Heart right ventricle (tissue), 16 donors: ENCODE results near the gene ALPP. TPM values are rescaled to one million over a fixed set of nuclear protein-coding genes. Genes with fewer than 3 reads are reported as not detected.
"Not testable (repeated sequence)": the region's sequence is repeated elsewhere in the genome, so short reads cannot be mapped to it uniquely, and the experiment has no call there.

Source experiments
- ATAC-seq, 8 donors: fragments of 200-7000 bp; cut with Tn5 transposase; one replicate each; pipeline ENCODE4 v1.9.1; 2020; ENCODE audit warnings: mild to moderate bottlenecking in 8 of 8, moderate library complexity in 8 of 8, moderate number of reproducible peaks in 1 of 8
- DNase-seq, 2 donors: peaks; one replicate each; pipeline ENCODE4 v3.0.0-alpha.2; 2020
- H3K27ac ChIP-seq, 10 donors: fragments of 200-600 bp; sonication (generic) in 2 of 10; one replicate each; pipeline versions ENCODE4 v1.5.0 to v1.8.0; 2020 to 2022; ENCODE audit warnings: mild to moderate bottlenecking in 3 of 10
- H3K27me3 ChIP-seq, 7 donors: fragments of 200-600 bp; one replicate each; pipeline ENCODE4 v1.8.0; 2021 to 2022; ENCODE audit warnings: mild to moderate bottlenecking in 2 of 7
- H3K36me3 ChIP-seq, 9 donors: fragments of 200-600 bp; sonication (generic) in 1 of 9; one replicate each; pipeline versions ENCODE4 v1.5.0 to v1.8.0; 2020 to 2022; ENCODE audit warnings: mild to moderate bottlenecking in 2 of 9
- H3K4me1 ChIP-seq, 9 donors: fragments of 200-600 bp; sonication (generic) in 1 of 9; one replicate each; pipeline versions ENCODE4 v1.5.0 to v1.8.0; 2020 to 2022; ENCODE audit warnings: mild to moderate bottlenecking in 4 of 9
- H3K4me3 ChIP-seq, 10 donors: fragments of 200-600 bp; sonication (generic) in 2 of 10; one replicate each; pipeline versions ENCODE4 v1.5.0 to v1.8.0; 2020 to 2022; ENCODE audit warnings: mild to moderate bottlenecking in 7 of 10, moderate library complexity in 2 of 10
- H3K9me3 ChIP-seq, 11 donors: fragments of 200-600 bp in 10 of 11; sonication (generic) in 2 of 11; one replicate each; pipeline versions ENCODE4 v1.5.0 to v1.8.0; 2013 to 2022; ENCODE audit warnings: mild to moderate bottlenecking in 2 of 11, control low read depth in 1 of 11, moderate library complexity in 1 of 11
- CTCF ChIP-seq, 9 donors: fragments of 200-600 bp; sonication (generic) in 2 of 9; IDR thresholded peaks; one replicate each; pipeline versions ENCODE4 v1.5.0 to v1.8.0; 2021 to 2022; ENCODE audit warnings: antibody characterized with exemption in 9 of 9, mild to moderate bottlenecking in 5 of 9, moderate library complexity in 1 of 9
- WGBS, 2 donors: extraction: QIAGEN DNeasy Blood & Tissue Kit; methylation state at CpG; one replicate each; pipeline ENCODE4 v1.1.7; 2013; ENCODE audit warnings: inconsistent platforms in 1 of 2; 5-methylcytosine and 5-hydroxymethylcytosine counted together
- intact Hi-C, 10 donors: fragments of 100-400 bp; cut with DNase I; formaldehyde crosslinking; loops; one replicate each; pipeline versions ENCODE4 v1.11.1 to v1.14.2; 2022
- polyA plus RNA-seq, 2 donors: library from polyadenylated mRNA; stranded (reverse); fragments of 200-250 nt; gene quantifications; one replicate each; pipeline ENCODE4 v1.2.3, GENCODE V29; 2013
- total RNA-seq, 10 donors: library from RNA; stranded (reverse); fragmentation: NEBNext Ultra II Directional in 3 of 10; extraction: Animal tissue kit (Norgen Biotek cat#: 25700) in 3 of 10; gene quantifications; one replicate each; pipeline versions ENCODE4 v1.2.1 to v1.2.4, GENCODE V29; 2021 to 2023
- donor health status: Arrhythmogenic right ventricular cardiomyopathy.
- donor health status: ischemic (EF 13 %, LVEDD 7.1; RV severe dilation, severe dysfunction).
- donor health status: healthy with polysubstance abuse.
- donor health status: DM: no; HTN: yes; CAD: no.
- donor health status: DM: no; HTN: no; CAD: no.
- donor health status: ischemic (EF 25% LVEDD 6.9; RV normal size, moderate dysfunction).
- donor health status: ischemic (EF 25% LVEDD 5.7; RV mildly dilated, moderate dysfunction).
- donor health status: healthy.
- donor health status: DM: yes; HTN: yes; CAD: no.
- donor health status: Ischemic cardiomyopathy.
- donor health status: ischemic (EF 35%, LVEDD 5.7; RV mildly dilated, moderate dysfunction).
- donor health status: nonischemic (EF 11% LVEDD 7.7; RV severe dilation, severe dysfunction).
- donor health status: DM: yes; HTN: yes; CAD: no.
- donor health status: PGD.
- donor health status: ischemic (EF 29% LVEDD 5.4; RV normal size, mild dysfunction).
- donor health status: nonischemic (EF 23%, LVEDD 6.1; RV moderate dilation, normal function).

The ALPP gene
- total and polyA plus RNA-seq, 12 donors = not detected

GRCh38 chr2:232377319-232377718, 1.2 kb upstream of the ALPP start:
- no peaks in the 10 kb centered on the region for H3K4me1 ChIP-seq
- H3K4me3 ChIP-seq = no peak overlapping the region
- no peak overlapping the region for H3K27ac ChIP-seq
- no peak for DNase-seq
- no peak for ATAC-seq
- no peaks in the 10 kb centered on the region for H3K9me3 ChIP-seq
- WGBS, 2 donors = 89 to 90% methylated on average over 7 of the region's 7 CpGs
- H3K36me3 ChIP-seq = no peaks in the 10 kb centered on the region
- intact Hi-C loops = no loop called here
- H3K27me3 ChIP-seq = peaks cover 5 to 74% (median 27%) of the 10 kb centered on the region in 7 donors
- no peak for TF ChIP-seq CTCF (IDR thresholded peaks at IDR 0.05)

- Histone ChIP-seq H3K4me3 (no peak overlapping the region), H3K27me3 (peaks cover 5 to 78% (median 33%) of the 10 kb centered on the region in 7 donors), H3K36me3 (no peaks in the 10 kb centered on the region), H3K27ac (no peak overlapping the region), H3K4me1 (no peaks in the 10 kb centered on the region), H3K9me3 (no peaks in the 10 kb centered on the region)
- no peak for TF ChIP-seq CTCF (IDR thresholded peaks at IDR 0.05)
- DNase-seq (no peak), ATAC-seq (no peak)
- WGBS, 2 donors = 77 to 80% methylated on average over 17 of the region's 17 CpGs
- intact Hi-C loops = no loop called here
Observed at GRCh38 chr2:232377841-232378734, 463 bp upstream of the ALPP start.

- 86 to 87% methylated on average over 34 to 38 of the region's 41 CpGs for WGBS, 2 donors
- H3K4me1 ChIP-seq, H3K27ac ChIP-seq, H3K4me3 ChIP-seq, DNase-seq, intact Hi-C loops, H3K36me3 ChIP-seq, H3K9me3 ChIP-seq: not testable (repeated sequence)
- ATAC-seq = peak in 2 of 8 donors; percentile 11 to 25
- peaks cover 5 to 87% (median 51%) of the 10 kb centered on the region in 7 donors for H3K27me3 ChIP-seq
Observed at GRCh38 chr2:232379610-232380590, 1.3 kb downstream of the ALPP start.

GRCh38 chr2:232381204-232382031, 2.9 kb downstream of the ALPP start:
- H3K27ac ChIP-seq, H3K9me3 ChIP-seq, H3K4me3 ChIP-seq, DNase-seq, H3K4me1 ChIP-seq, intact Hi-C loops, H3K36me3 ChIP-seq: not testable (repeated sequence)
- H3K27me3 ChIP-seq = peaks cover 5 to 91% (median 64%) of the 10 kb centered on the region in 7 donors
- ATAC-seq = peak in 2 of 8 donors; percentile 24 to 34
- WGBS, 2 donors = 25% methylated on average over 45 to 58 of the region's 59 CpGs
